ENCODE results near the gene NCAPD3. TPM values are rescaled to one million over a fixed set of nuclear protein-coding genes. Genes with fewer than 3 reads are reported as not detected.

The NCAPD3 gene
- total RNA-seq, 1 donor from 2014 or later = 21.7 TPM

DNA sequence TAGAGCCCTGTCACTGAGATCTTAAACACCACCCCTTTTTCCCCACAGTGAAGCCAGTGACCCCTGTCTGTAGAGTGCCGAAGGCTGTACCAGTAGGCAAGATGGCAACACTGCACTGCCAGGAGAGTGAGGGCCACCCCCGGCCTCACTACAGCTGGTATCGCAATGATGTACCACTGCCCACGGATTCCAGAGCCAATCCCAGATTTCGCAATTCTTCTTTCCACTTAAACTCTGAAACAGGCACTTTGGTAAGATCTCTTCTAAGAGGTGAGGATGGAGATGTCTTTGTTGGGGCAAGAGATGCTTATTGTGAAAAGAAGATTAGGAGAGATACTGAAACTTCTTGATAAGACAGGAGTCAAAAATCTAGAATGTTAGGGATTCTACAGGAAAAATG, 79.0 kb downstream of the NCAPD3 start:
- no peak for DNase-seq (ENCODE audit: extremely low spot score, unreplicated experiment)
- H3K36me3 Mint-ChIP-seq (ENCODE audit: unreplicated experiment) = peaks cover 52% of the 10 kb centered on the region
- H3K4me1 Mint-ChIP-seq (ENCODE audit: unreplicated experiment) = peaks cover 8% of the 10 kb centered on the region
- no peak overlapping the region for H3K4me3 Mint-ChIP-seq (ENCODE audit: unreplicated experiment)
- TF ChIP-seq, protein P1, sequence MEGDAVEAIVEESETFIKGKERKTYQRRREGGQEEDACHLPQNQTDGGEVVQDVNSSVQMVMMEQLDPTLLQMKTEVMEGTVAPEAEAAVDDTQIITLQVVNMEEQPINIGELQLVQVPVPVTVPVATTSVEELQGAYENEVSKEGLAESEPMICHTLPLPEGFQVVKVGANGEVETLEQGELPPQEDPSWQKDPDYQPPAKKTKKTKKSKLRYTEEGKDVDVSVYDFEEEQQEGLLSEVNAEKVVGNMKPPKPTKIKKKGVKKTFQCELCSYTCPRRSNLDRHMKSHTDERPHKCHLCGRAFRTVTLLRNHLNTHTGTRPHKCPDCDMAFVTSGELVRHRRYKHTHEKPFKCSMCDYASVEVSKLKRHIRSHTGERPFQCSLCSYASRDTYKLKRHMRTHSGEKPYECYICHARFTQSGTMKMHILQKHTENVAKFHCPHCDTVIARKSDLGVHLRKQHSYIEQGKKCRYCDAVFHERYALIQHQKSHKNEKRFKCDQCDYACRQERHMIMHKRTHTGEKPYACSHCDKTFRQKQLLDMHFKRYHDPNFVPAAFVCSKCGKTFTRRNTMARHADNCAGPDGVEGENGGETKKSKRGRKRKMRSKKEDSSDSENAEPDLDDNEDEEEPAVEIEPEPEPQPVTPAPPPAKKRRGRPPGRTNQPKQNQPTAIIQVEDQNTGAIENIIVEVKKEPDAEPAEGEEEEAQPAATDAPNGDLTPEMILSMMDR (IDR thresholded peaks at IDR 0.05) = no peak
- H3K9me3 Mint-ChIP-seq (ENCODE audit: unreplicated experiment) = no peaks in the 10 kb centered on the region
- no peaks in the 10 kb centered on the region for H3K27me3 Mint-ChIP-seq (ENCODE audit: unreplicated experiment)
- no peak overlapping the region for H3K27ac Mint-ChIP-seq (ENCODE audit: unreplicated experiment)

DNA sequence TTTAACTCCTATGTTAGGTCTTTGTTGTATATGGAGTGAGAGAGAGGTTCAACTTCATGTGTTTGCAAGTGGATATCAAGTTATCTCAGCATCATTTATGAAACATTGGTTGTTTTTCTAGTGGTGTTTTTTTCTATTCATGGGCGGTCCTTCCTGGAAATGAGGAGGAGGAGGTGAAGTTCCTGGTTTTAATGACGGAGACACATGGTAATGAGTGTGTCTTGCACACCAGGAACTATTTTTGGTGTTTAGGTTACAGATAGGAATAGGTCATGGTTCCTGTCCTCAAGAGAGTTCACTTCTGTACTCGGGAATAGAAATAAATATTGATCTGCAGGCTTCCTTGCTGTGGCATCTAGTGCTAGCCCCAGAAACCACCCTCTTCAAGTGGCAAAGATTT, 80.0 kb downstream of the NCAPD3 start:
- H3K36me3 Mint-ChIP-seq (ENCODE audit: unreplicated experiment) = peaks cover 46% of the 10 kb centered on the region
- DNase-seq (ENCODE audit: extremely low spot score, unreplicated experiment) = no peak

DNA sequence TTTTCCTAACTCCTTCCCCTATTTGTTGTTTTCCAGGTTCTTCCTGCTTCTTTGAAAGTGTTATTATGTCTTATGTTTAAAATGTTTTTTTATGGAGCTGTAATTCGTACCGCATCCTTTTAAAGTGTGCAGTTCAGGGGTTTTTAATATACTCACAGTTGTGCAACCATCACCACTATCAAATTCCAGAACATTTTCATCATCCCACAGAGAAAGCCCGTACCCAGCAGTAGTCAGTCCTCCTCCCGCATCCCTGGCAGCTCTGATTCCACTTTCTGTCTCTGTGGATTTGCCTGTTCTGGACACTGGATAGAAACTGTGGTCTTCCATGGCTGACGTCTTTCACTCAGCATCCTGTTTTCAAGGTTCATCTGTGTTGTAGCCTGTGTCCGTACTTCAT, 81.2 kb downstream of the NCAPD3 start:
- Mint-ChIP-seq H3K9me3 (ENCODE audit: unreplicated experiment) (no peaks in the 10 kb centered on the region), H3K27me3 (ENCODE audit: unreplicated experiment) (no peaks in the 10 kb centered on the region), H3K27ac (ENCODE audit: unreplicated experiment) (no peak overlapping the region), H3K36me3 (ENCODE audit: unreplicated experiment) (peaks cover 43% of the 10 kb centered on the region), H3K4me3 (ENCODE audit: unreplicated experiment) (no peak overlapping the region), H3K4me1 (ENCODE audit: unreplicated experiment) (peaks cover 25% of the 10 kb centered on the region)
- TF ChIP-seq, protein P1 (IDR thresholded peaks at IDR 0.05) = no peak
- no peak for DNase-seq (ENCODE audit: extremely low spot score, unreplicated experiment)

More for the DNA sequence above, 80.0 kb downstream of the NCAPD3 start:
- Mint-ChIP-seq H3K9me3 (ENCODE audit: unreplicated experiment) (no peaks in the 10 kb centered on the region), H3K4me1 (ENCODE audit: unreplicated experiment) (peaks cover 17% of the 10 kb centered on the region), H3K27me3 (ENCODE audit: unreplicated experiment) (no peaks in the 10 kb centered on the region), H3K27ac (ENCODE audit: unreplicated experiment) (no peak overlapping the region), H3K4me3 (ENCODE audit: unreplicated experiment) (no peak overlapping the region)
- TF ChIP-seq, protein P1 (IDR thresholded peaks at IDR 0.05) = no peak

DNA sequence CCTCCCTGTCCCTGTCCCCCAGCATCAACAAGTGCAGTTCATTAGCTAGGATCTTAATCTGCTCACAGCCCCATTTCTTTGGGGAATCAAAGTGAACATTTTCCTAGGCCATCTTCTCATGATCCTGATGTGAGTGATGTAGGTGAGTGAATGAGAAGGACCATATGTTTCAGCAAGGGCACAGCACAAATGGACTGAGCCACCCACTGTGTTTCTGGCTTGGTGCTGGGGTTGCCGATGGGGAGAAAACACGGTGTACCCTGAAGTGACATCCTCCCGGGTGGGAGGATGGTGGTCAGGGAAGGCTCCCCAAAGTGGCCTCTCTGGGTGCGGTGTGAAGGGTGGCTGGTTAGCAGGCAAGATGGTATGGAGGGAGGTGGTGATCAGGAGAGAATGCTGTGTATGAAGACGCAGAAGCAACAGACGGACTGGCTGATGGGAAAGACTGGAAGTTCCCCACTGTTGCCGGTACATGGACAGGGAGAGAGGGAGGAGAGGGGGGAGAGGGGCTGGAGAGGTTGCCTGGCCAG, 82.7 kb downstream of the NCAPD3 start:
- no peak overlapping the region for H3K4me3 Mint-ChIP-seq (ENCODE audit: unreplicated experiment)
- no peaks in the 10 kb centered on the region for H3K27me3 Mint-ChIP-seq (ENCODE audit: unreplicated experiment)
- H3K27ac Mint-ChIP-seq (ENCODE audit: unreplicated experiment) = no peak overlapping the region
- TF ChIP-seq, protein P1 (IDR thresholded peaks at IDR 0.05) = no peak
- peaks cover 38% of the 10 kb centered on the region for H3K36me3 Mint-ChIP-seq (ENCODE audit: unreplicated experiment)
- H3K9me3 Mint-ChIP-seq (ENCODE audit: unreplicated experiment) = no peaks in the 10 kb centered on the region
- no peak for DNase-seq (ENCODE audit: extremely low spot score, unreplicated experiment)
- peaks cover 25% of the 10 kb centered on the region for H3K4me1 Mint-ChIP-seq (ENCODE audit: unreplicated experiment)

DNA sequence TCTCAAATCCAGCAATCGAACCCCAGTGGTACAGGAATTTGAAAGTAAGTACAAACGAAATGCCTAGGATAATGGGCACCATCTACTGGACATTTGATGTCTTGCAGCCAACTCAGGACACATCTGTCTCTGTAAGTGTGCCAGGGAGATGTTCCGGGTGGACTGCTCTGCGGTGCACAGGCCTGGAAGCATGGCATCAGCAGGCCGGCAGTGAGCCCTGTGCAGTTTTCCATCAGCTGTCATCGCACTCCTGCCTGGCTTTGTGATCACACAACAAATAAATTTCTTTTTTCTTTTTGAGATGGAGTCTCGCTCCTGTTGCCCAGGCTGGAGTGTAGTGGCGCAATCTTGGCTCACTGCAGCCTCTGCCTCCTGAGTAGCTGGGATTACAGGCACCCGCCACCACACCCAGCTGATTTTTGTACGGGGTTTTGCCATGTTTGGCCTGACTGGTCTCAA, 83.9 kb downstream of the NCAPD3 start:
- Mint-ChIP-seq H3K4me3 (ENCODE audit: unreplicated experiment) (no peak overlapping the region), H3K4me1 (ENCODE audit: unreplicated experiment) (peaks cover 25% of the 10 kb centered on the region), H3K9me3 (ENCODE audit: unreplicated experiment) (peaks cover 2% of the 10 kb centered on the region), H3K36me3 (ENCODE audit: unreplicated experiment) (peaks cover 29% of the 10 kb centered on the region), H3K27me3 (ENCODE audit: unreplicated experiment) (no peaks in the 10 kb centered on the region), H3K27ac (ENCODE audit: unreplicated experiment) (peak overlapping the region; percentile 70)
- no peak for DNase-seq (ENCODE audit: extremely low spot score, unreplicated experiment)
- TF ChIP-seq, protein P1 (IDR thresholded peaks at IDR 0.05) = peak; percentile 90
